Ramos (cell line): ENCODE data around the gene HSF5.

Experiments used
- in situ Hi-C: fragments of 300-500 bp; cut with MboI; formaldehyde crosslinking; loops from one replicate; pipeline ENCODE4 v1.14.3; 2022; ENCODE audit warnings: low sequenced_read_pairs; ENCODE audit not compliant: unreplicated experiment

Gene HSF5

DNA sequence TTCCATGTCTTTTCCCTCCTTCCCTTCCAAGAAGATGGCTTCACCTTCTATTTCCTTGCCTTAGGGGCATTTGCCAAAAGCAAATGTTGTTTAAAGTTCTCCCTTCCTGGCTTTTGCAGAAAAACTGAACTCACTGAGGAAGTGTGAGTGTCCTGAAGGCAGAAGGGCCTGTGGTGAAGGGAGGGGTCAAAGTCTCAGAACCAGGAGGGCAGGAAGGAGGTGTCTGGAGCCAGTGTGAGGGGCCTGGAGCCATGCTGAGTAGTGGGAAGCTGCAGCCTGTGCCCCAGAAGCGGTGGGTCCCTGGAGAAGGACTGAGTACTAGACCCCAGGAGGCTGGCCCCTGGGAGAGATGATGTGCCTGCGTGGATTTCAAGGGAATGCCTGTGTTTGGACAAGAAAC, 112.4 kb downstream of the HSF5 start:
- in situ Hi-C loops: no loop called here

DNA sequence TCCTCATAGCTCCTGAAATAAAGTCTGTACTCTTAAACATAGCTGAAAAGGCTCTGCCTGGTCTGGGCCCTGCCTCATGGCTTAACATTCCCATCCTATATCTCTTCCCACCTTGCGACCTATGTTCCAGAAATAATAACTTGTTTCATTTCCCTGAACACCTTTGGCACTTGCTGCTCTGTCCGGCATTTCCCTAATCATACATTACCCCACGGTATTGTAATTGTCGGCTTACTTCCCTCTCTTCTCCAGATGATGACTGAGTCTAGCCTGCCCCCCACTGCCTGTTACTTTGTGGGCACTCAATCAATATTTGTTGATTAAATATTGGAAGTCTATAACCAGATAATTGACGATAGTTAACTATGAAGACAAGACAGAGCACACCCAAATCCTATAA, 113.0 kb downstream of the HSF5 start:
- in situ Hi-C loops: no loop called here

DNA sequence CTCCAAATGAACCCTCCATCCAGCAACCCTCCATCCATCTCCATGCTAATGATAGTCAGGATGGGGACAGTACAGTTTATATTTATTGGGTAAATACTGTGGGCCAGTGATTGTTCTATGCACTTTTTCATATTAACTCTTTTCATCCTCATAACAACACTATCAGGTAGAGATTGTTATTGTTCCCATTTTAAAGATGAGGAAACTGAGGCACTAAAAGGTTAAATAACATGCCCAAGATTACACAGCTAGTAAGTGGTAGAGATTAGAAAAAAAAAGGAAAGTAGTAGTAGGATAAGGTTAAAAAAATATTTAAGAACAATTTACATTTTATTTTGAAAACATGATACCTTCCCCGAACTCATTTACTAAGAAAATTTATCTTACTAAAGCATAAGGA, 114.3 kb downstream of the HSF5 start:
- in situ Hi-C loops: no loop called here

GRCh38 chr17:58373003-58373402, 115.2 kb downstream of the HSF5 start:
- in situ Hi-C loops: no loop called here

DNA sequence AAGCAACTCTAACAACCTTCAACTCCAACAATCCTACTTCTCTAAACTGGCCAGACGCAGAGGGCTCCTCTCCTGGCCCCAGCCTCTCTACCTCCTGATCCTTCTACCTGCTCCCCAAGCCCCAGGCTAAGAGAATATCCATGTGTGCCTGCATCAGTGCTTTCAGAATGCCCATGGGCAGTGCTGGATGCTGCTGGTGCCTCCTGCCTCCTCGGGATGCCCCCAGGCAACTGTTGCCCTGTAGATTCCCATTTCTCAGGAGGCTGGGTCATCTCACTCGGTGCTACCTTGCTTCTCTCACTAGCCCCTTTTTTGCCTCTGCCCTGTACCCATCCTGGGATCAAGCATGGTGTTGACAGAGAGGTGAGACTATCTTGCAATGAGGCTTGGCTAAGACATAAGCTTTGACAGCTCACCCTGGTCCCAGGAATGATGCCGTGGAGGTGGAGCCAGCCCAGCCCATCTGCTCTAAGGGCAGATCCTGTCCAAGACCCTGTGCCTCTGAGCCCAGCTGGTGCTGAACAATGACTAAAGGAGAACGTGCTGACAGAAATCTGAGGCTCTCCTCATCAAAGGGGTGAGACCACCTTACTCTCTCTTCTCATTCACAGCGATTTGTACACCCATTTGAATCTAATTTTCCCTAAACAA, 116.8 kb downstream of the HSF5 start:
- in situ Hi-C loops: no loop called here

DNA sequence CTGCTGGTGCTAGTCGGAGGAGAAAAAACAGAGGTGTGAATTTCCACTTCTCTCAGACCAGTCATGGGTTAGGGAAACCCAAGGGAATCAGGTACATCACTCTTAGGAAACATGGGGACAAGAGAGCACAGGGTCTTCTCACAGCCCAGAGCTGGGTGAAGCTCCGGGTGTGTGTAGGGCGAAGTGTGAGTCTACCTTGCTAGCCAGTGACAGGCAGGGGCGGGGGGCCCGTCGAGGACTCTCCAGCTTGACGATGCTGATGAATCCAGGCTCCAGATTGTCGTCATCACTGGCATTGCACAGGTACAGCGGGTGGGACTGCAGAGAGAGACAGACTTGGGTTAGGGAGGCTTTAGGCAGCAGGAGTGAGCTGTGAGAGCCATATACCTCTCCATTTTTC, 117.5 kb downstream of the HSF5 start:
- in situ Hi-C loops: no loop called here

GRCh38 chr17:58370309-58370708, 117.9 kb downstream of the HSF5 start:
- in situ Hi-C loops: no loop called here
